Caco-2 (cell line): ENCODE results near the gene ECHDC1. TPM values are rescaled to one million over a fixed set of nuclear protein-coding genes. Genes with fewer than 3 reads are reported as not detected.

Source experiments
- BruUV-seq: library from RNA; stranded (reverse); fragments of 400-500 nt; replicated peaks from 2 replicates; lab custom pipeline; 2021; lab: Mats Ljungman, UMichigan
- CTCF ChIA-PET: fragments of 300-600 bp; sonication (Branson Sonifier 250); formaldehyde crosslinking; loops from one replicate; lab custom pipeline; 2022; ENCODE audit warnings: antibody characterized with exemption; lab: Charles Lee
- POLR2A ChIA-PET: fragments of 300-600 bp; sonication (Branson Sonifier 250); formaldehyde crosslinking; loops from one replicate; lab custom pipeline; 2022; ENCODE audit warnings: antibody characterized with exemption; lab: Charles Lee
- DNase-seq, 2 experiments: peaks; one replicate each; pipeline versions ENCODE4 v3.0.0 to v3.0.0-alpha.2; 2020 to 2022
- H3K27me3 ChIP-seq: replicated peaks from 2 replicates; pipeline ENCODE4 v1.6.0; 2011; ENCODE audit warnings: low read length; ENCODE audit not compliant: control insufficient read depth, insufficient read depth
- H3K36me3 ChIP-seq: 2 replicates; pipeline ENCODE4 v1.5.1; 2011; ENCODE audit warnings: low read length; ENCODE audit not compliant: control insufficient read depth, insufficient read depth
- H3K4me1 ChIP-seq: fragments of 250-450 bp; sonication (Bioruptor Pico); 2 replicates; pipeline ENCODE4 v1.5.1; 2020; ENCODE audit warnings: mild to moderate bottlenecking
- H3K4me3 ChIP-seq: 2 replicates; pipeline ENCODE4 v1.5.1; 2011; ENCODE audit warnings: low read depth, mild to moderate bottlenecking, control low read depth, low read length
- H3K9me3 ChIP-seq: fragments of 250-450 bp; sonication (Bioruptor Pico); 2 replicates; pipeline ENCODE4 v1.5.1; 2020; ENCODE audit warnings: mild to moderate bottlenecking, moderate library complexity
- H3K27ac Mint-ChIP-seq: one replicate; pipeline ENCODE4 v1.8.0; 2022; ENCODE audit warnings: mixed read lengths; ENCODE audit not compliant: unreplicated experiment
- H3K27me3 Mint-ChIP-seq: one replicate; pipeline ENCODE4 v1.8.0; 2022; ENCODE audit warnings: mixed read lengths; ENCODE audit not compliant: insufficient read depth, unreplicated experiment
- H3K36me3 Mint-ChIP-seq: one replicate; pipeline ENCODE4 v1.8.0; 2022; ENCODE audit warnings: mild to moderate bottlenecking, mixed read lengths; ENCODE audit not compliant: insufficient read depth, unreplicated experiment
- H3K4me1 Mint-ChIP-seq: one replicate; pipeline ENCODE4 v1.8.0; 2022; ENCODE audit warnings: low read depth, mixed read lengths; ENCODE audit not compliant: unreplicated experiment
- H3K4me3 Mint-ChIP-seq: one replicate; pipeline ENCODE4 v1.8.0; 2022; ENCODE audit warnings: mild to moderate bottlenecking, moderate library complexity, mixed read lengths; ENCODE audit not compliant: unreplicated experiment
- H3K9me3 Mint-ChIP-seq: one replicate; pipeline ENCODE4 v1.8.0; 2022; ENCODE audit warnings: mixed read lengths; ENCODE audit not compliant: unreplicated experiment
- intact Hi-C: fragments of 100-400 bp; cut with micrococcal nuclease; formaldehyde crosslinking; loops from one replicate; pipeline ENCODE4 v1.10.0; 2022; ENCODE audit not compliant: unreplicated experiment
- total RNA-seq: library from RNA; stranded (reverse); gene quantifications from 2 replicates; pipeline ENCODE4 v1.2.3, GENCODE V29; 2022
- TF ChIP-seq, protein P1 (sequence below), 2 experiments: fragments of 200-600 bp in 1 of 2; IDR thresholded peaks; 1 replicate in 1 of 2; 2 replicates in 1 of 2; pipeline versions ENCODE4 v1.5.1 to v1.8.0; 2011 to 2022; ENCODE audit warnings: antibody characterized with exemption in 1 of 2, control low read depth in 1 of 2, inconsistent platforms in 1 of 2, low read depth in 1 of 2, low read length in 1 of 2, mild to moderate bottlenecking in 1 of 2, moderate library complexity in 1 of 2; ENCODE audit not compliant: insufficient read depth in 1 of 2, severe bottlenecking in 1 of 2, unreplicated experiment in 1 of 2

The ECHDC1 gene
- total RNA-seq, 1 experiment from 2014 or later = 77.5 TPM

DNA sequence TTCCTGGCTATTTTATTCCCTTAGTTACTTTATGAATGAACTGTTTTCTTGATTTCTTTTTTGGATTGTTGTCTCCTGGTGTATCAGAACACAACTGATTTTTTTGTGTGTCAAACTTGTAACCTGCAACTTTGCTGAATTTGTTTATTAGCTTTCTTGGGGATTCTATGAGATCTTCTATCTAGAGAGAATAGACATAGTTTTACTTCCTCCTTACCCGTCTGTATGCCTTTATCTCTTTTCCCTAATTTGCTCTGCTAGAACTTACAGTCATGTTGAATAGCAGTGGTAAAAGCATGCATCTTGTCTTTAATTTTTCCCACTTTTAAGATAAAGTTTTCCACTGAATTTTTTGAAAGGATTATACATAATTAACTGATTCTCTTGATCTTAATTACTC, 63.6 kb downstream of the ECHDC1 start:
- no peak overlapping the region for H3K4me3 Mint-ChIP-seq

DNA sequence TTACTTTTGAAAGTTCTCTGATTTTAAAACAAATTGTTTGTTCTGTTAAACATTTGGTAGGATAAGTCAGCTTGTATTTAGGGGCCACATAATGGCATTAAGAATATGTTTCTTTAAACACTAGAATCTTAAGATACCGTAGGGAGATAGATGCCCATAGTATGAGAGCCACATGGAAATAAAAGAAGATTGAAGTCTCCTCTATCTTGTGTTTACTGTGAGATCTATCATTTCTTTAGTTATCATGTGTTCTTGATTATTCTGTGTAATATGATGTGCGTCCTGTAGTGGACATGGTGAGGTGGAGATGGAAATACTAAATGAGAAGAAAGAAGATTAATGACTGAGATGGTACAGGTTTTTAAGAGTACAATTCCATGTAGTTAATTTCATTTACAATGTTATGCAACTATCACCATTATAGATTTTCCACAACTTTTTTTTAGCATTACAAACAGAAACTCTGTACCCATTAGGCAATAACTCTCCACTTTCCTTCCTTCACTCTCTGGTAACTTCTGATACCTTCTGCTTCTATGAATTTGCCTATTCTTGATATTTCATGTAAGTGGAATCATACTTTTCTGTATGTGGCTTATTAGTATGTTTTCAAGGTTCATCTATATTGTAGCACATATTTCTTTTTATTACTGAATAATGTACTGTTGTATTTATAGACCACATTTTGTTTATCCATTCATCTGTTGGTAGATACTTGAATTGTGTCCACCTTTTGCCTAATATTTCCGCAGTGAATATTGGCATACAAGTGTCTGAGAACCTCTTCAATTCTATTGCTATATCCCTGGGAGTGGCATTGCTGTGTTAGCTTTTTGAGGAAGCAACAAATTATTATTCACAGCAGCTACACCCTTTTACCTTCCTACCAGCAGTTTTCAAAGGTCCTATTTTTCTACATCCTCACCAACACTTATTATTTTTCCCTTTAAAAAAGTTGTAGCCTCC, 65.2 kb downstream of the ECHDC1 start:
- intact Hi-C loops = no loop called here
- BruUV-seq = no TSS peak
- H3K36me3 Mint-ChIP-seq = peaks cover 19% of the 10 kb centered on the region

More for the DNA sequence above, 63.6 kb downstream of the ECHDC1 start:
- intact Hi-C loops = no loop called here
- no TSS peak for BruUV-seq
- H3K36me3 ChIP-seq = no peaks in the 10 kb centered on the region
- Mint-ChIP-seq H3K9me3 (no peaks in the 10 kb centered on the region), H3K4me1 (no peaks in the 10 kb centered on the region), H3K27ac (no peak overlapping the region), H3K27me3 (no peaks in the 10 kb centered on the region), H3K36me3 (peaks cover 33% of the 10 kb centered on the region)
- no peak overlapping the region for H3K4me3 ChIP-seq
- H3K27me3 ChIP-seq = no peaks in the 10 kb centered on the region
- TF ChIP-seq, protein P1, sequence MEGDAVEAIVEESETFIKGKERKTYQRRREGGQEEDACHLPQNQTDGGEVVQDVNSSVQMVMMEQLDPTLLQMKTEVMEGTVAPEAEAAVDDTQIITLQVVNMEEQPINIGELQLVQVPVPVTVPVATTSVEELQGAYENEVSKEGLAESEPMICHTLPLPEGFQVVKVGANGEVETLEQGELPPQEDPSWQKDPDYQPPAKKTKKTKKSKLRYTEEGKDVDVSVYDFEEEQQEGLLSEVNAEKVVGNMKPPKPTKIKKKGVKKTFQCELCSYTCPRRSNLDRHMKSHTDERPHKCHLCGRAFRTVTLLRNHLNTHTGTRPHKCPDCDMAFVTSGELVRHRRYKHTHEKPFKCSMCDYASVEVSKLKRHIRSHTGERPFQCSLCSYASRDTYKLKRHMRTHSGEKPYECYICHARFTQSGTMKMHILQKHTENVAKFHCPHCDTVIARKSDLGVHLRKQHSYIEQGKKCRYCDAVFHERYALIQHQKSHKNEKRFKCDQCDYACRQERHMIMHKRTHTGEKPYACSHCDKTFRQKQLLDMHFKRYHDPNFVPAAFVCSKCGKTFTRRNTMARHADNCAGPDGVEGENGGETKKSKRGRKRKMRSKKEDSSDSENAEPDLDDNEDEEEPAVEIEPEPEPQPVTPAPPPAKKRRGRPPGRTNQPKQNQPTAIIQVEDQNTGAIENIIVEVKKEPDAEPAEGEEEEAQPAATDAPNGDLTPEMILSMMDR (IDR thresholded peaks at IDR 0.05; ENCODE audit: insufficient read depth in 1 of 2, low read depth in 1 of 2, low read length in 1 of 2, severe bottlenecking in 1 of 2, unreplicated experiment in 1 of 2) = no peak
- ChIA-PET POLR2A (no interaction called here), CTCF (no interaction called here)
- H3K9me3 ChIP-seq = no peaks in the 10 kb centered on the region
- no peaks in the 10 kb centered on the region for H3K4me1 ChIP-seq
- DNase-seq = no peak

DNA sequence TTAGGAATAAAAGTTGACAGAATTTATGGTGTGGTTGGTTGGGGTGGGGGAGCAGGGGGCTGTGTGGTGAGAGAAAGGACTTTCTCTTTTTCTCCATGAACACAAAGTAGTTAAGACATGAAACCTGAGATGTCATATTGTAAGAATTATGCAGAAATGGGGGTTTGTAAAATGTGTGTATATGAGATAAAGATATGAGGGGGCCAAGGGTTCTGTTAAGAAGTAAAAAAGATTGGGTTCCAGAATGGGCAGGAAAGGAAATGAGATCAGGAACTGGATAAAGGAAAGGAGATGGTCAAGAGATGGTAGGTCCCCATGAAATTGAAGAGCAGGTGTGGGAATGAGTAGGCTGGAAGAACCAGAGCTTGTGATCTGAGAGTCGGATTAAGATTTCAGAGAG, 67.1 kb downstream of the ECHDC1 start:
- no peaks in the 10 kb centered on the region for H3K4me1 ChIP-seq
- no peaks in the 10 kb centered on the region for H3K36me3 ChIP-seq
- no peak overlapping the region for H3K4me3 Mint-ChIP-seq
- no peaks in the 10 kb centered on the region for H3K9me3 ChIP-seq
- no peaks in the 10 kb centered on the region for H3K4me1 Mint-ChIP-seq
- H3K27me3 ChIP-seq = no peaks in the 10 kb centered on the region
- intact Hi-C loops = no loop called here
- ChIA-PET POLR2A (no interaction called here), CTCF (interaction anchor here (1.4 kb wide), 1 partner anchor 10 kb away, joined by 4 read pairs; the partner anchor contains the start of gene RNF146)
- no peak overlapping the region for H3K4me3 ChIP-seq
- TF ChIP-seq, protein P1 (IDR thresholded peaks at IDR 0.05; ENCODE audit: insufficient read depth in 1 of 2, low read depth in 1 of 2, low read length in 1 of 2, severe bottlenecking in 1 of 2, unreplicated experiment in 1 of 2) = no peak
- DNase-seq = no peak
- BruUV-seq = no TSS peak
- no peak overlapping the region for H3K27ac Mint-ChIP-seq
- H3K36me3 Mint-ChIP-seq = peaks cover 6% of the 10 kb centered on the region
- H3K27me3 Mint-ChIP-seq = no peaks in the 10 kb centered on the region
- no peaks in the 10 kb centered on the region for H3K9me3 Mint-ChIP-seq

More for the DNA sequence above, 65.2 kb downstream of the ECHDC1 start:
- Mint-ChIP-seq H3K4me1 (no peaks in the 10 kb centered on the region), H3K27ac (no peak overlapping the region), H3K27me3 (no peaks in the 10 kb centered on the region), H3K9me3 (no peaks in the 10 kb centered on the region), H3K4me3 (no peak overlapping the region)
- ChIA-PET CTCF (no interaction called here), POLR2A (no interaction called here)
- Histone ChIP-seq H3K9me3 (no peaks in the 10 kb centered on the region), H3K4me3 (no peak overlapping the region), H3K36me3 (no peaks in the 10 kb centered on the region), H3K27me3 (no peaks in the 10 kb centered on the region), H3K4me1 (no peaks in the 10 kb centered on the region)
- TF ChIP-seq, protein P1 (IDR thresholded peaks at IDR 0.05; ENCODE audit: insufficient read depth in 1 of 2, low read depth in 1 of 2, low read length in 1 of 2, severe bottlenecking in 1 of 2, unreplicated experiment in 1 of 2) = no peak
- DNase-seq = no peak
